GM13977 (cell line): ENCODE results near the gene EPHB1.

Experiments
- DNase-seq: peaks from one replicate; pipeline ENCODE4 v3.0.0; 2012; ENCODE audit warnings: low spot score
- in situ Hi-C: fragments of 300-500 bp; cut with MboI; formaldehyde crosslinking; loops from one replicate; pipeline ENCODE4 v1.12.0; 2022; ENCODE audit warnings: low sequenced_read_pairs, low pct_unique_long_range_greater_than_20kb, mixed read lengths, inconsistent platforms; ENCODE audit not compliant: unreplicated experiment
- TF ChIP-seq, protein P1 (sequence below): IDR thresholded peaks from 2 replicates; pipeline ENCODE4 v1.5.1; 2012; ENCODE audit warnings: mild to moderate bottlenecking, control low read depth; ENCODE audit not compliant: insufficient read depth; ENCODE audit errors: extremely low read depth, missing control alignments

The EPHB1 gene

DNA sequence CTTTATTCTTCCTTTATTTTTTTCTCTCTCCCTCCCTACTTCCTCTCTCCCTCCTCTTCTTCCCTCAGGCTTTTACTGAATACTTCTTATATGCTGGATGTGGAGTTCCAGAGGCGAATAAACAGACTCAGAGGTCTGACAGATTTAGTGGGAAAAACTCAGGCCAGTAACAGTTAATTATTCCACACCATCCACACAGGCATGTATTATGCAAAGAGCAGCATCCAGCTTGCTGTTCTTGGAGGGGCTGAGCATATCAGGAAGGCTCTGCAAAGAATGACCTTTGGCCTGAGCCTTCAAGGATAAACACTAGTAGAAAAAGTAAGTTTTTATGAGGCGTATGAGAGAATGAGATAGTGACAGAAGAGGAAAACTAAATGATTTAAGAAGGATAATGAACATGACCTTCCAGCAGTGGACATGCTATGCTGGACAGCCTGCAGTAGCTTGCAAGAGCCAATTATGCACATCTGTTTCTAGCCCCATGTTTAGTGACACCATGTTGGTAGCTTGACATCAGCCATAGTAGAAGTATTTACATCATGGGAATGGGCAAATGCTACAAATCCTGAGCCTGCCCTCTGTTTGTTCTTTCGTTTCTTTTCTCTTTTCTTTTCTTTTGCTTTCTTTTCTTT, 387.4 kb downstream of the EPHB1 start:
- in situ Hi-C loops, result no loop called here
- DNase-seq, result no peak
- TF ChIP-seq, protein P1, sequence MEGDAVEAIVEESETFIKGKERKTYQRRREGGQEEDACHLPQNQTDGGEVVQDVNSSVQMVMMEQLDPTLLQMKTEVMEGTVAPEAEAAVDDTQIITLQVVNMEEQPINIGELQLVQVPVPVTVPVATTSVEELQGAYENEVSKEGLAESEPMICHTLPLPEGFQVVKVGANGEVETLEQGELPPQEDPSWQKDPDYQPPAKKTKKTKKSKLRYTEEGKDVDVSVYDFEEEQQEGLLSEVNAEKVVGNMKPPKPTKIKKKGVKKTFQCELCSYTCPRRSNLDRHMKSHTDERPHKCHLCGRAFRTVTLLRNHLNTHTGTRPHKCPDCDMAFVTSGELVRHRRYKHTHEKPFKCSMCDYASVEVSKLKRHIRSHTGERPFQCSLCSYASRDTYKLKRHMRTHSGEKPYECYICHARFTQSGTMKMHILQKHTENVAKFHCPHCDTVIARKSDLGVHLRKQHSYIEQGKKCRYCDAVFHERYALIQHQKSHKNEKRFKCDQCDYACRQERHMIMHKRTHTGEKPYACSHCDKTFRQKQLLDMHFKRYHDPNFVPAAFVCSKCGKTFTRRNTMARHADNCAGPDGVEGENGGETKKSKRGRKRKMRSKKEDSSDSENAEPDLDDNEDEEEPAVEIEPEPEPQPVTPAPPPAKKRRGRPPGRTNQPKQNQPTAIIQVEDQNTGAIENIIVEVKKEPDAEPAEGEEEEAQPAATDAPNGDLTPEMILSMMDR, result no peak

DNA sequence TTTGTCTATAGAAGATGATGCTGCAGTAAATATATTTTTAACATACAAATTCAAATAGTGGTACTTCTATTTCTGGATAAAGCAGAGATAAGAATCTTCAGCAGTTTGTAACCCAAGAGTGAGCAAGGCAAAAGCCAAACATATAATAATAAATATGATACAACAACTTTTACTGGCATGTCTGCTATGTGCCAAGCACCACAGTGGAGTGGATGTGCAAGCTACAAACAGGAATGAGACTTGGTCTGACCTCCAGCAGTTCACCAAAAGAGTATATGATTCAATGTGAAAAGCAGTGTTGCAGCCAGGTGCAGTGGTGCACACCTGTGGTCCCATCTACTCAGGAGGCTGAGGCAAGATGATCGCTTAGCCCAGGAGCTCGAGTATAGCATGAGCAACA, 395.6 kb downstream of the EPHB1 start:
- TF ChIP-seq, protein P1, result no peak
- DNase-seq, result no peak
- in situ Hi-C loops, result no loop called here

DNA sequence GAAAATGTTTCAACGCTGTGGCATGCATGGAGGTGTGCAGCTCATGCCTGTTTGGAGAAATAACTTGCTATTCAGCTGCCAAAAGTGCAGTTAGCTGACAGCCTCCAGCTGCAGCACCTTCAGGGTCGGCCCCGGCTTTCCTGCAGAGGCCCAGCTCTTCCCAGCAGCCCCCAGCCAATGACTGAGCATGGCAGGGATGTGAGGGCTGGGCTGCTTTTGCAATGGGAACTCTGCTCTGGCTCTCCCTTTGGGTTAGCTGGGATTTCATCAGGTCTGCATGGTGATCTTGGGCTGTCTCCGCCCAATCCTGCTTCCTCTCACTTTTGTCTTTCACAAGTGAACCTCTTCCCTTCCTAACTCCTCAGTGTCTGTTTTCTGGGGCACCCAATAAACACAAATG, 396.6 kb downstream of the EPHB1 start:
- in situ Hi-C loops, result no loop called here
- DNase-seq, result no peak
- TF ChIP-seq, protein P1, result no peak

- TF ChIP-seq, protein P1, result no peak
- DNase-seq, result no peak
- in situ Hi-C loops, result no loop called here
Measured at GRCh38 chr3:135192929-135193328, 397.9 kb downstream of the EPHB1 start.

DNA sequence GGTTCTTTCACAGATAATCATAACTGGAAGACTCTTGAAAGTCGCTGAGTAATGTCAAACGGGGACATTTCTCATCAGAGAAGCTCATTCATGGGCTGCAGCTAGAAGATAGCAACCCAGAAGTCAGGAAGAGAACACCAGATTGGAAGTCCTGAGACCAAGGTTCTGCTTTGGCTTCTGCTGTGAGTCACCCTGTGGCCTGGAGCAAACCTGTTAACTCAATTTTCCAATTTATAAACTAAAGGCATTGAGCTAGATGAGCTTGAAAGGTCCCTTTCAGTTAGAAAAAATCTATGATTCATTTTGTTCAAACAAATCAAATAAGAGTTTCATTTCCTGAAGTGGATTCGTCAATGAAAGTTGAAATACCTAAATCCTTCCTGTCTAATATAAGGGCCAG, 402.2 kb downstream of the EPHB1 start:
- in situ Hi-C loops, result no loop called here
- TF ChIP-seq, protein P1, result no peak

GRCh38 chr3:135197856-135198255, 402.8 kb downstream of the EPHB1 start:
- in situ Hi-C loops, result no loop called here
- DNase-seq, result no peak
- TF ChIP-seq, protein P1, result no peak

More for the DNA sequence above, 402.2 kb downstream of the EPHB1 start:
- DNase-seq, result no peak
